Measurements from ENCODE around the gene IL18BP.

- TF ChIP-seq CTCF (IDR thresholded peaks at IDR 0.05) (no peak), EZH2 (IDR thresholded peaks at IDR 0.05; ENCODE audit: borderline replicate concordance, insufficient read depth, low read depth, low read length, poor library complexity, severe bottlenecking) (no peak)
Observed at GRCh38 chr11:72007587-72007986, 8.9 kb downstream of the IL18BP start.

Measured in B cell (primary cell).